ENCODE results near the gene BACH2. TPM values are rescaled to one million over a fixed set of nuclear protein-coding genes. Genes with fewer than 3 reads are reported as not detected.

Gene BACH2
- total RNA-seq, 1 donor from 2014 or later = 88.8 TPM

- Mint-ChIP-seq H3K27ac (peak overlapping the region; percentile 23), H3K4me3 (ENCODE audit: low read depth) (no peak overlapping the region), H3K27me3 (ENCODE audit: low read depth) (no peaks in the 10 kb centered on the region), H3K4me1 (ENCODE audit: low read depth) (peaks cover 69% of the 10 kb centered on the region), H3K9me3 (no peaks in the 10 kb centered on the region), H3K36me3 (ENCODE audit: low read depth) (peaks cover 85% of the 10 kb centered on the region)
- no peak for DNase-seq (ENCODE audit: low spot score)
- intact Hi-C loops (cut with micrococcal nuclease) = no loop called here
Observed at GRCh38 chr6:89989742-89990141, 306.9 kb downstream of the BACH2 start.

GRCh38 chr6:89987830-89988229 lies 308.8 kb downstream of the BACH2 start:
- no peak for DNase-seq (ENCODE audit: low spot score)
- Mint-ChIP-seq H3K36me3 (ENCODE audit: low read depth) (peaks cover 86% of the 10 kb centered on the region), H3K4me1 (ENCODE audit: low read depth) (peaks cover 62% of the 10 kb centered on the region), H3K27me3 (ENCODE audit: low read depth) (no peaks in the 10 kb centered on the region), H3K4me3 (ENCODE audit: low read depth) (no peak overlapping the region), H3K9me3 (no peaks in the 10 kb centered on the region), H3K27ac (peak overlapping the region; percentile 7)
- intact Hi-C loops (cut with micrococcal nuclease) = loop anchor here (2.0 kb wide), 1 partner anchor 35 kb away; no protein-coding TSS in a partner anchor

GRCh38 chr6:89987140-89987539 lies 309.5 kb downstream of the BACH2 start:
- Mint-ChIP-seq H3K4me1 (ENCODE audit: low read depth) (peaks cover 60% of the 10 kb centered on the region), H3K9me3 (no peaks in the 10 kb centered on the region), H3K4me3 (ENCODE audit: low read depth) (no peak overlapping the region), H3K27ac (peak overlapping the region; percentile 77), H3K36me3 (ENCODE audit: low read depth) (peaks cover 83% of the 10 kb centered on the region), H3K27me3 (ENCODE audit: low read depth) (no peaks in the 10 kb centered on the region)
- intact Hi-C loops (cut with micrococcal nuclease) = loop anchor here (2.0 kb wide), 1 partner anchor 34 kb away; no protein-coding TSS in a partner anchor
- no peak for DNase-seq (ENCODE audit: low spot score)

DNA sequence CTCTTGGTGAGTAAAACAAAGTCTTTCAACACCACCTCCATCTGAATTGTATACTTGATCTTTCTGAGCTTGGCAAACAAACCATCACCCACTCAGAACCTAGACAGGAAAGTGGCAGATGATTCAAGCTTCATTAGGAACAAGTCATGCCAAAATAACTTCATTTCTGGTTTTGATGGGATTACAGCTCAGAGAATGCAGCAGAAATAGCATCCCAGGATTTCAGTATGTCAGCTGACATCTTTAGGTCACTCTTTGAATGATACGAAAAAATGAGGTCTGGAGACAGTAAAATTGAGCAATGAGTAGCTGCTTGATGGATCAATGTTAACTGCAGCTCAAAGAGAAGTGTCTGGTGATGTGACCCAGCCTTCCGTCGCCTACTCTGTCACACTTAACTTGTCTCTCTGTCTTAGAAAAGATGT lies 310.0 kb downstream of the BACH2 start:
- no peaks in the 10 kb centered on the region for H3K27me3 Mint-ChIP-seq (ENCODE audit: low read depth)
- H3K4me1 Mint-ChIP-seq (ENCODE audit: low read depth) = peaks cover 62% of the 10 kb centered on the region
- peaks cover 83% of the 10 kb centered on the region for H3K36me3 Mint-ChIP-seq (ENCODE audit: low read depth)
- peak overlapping the region; percentile 77 for H3K27ac Mint-ChIP-seq
- DNase-seq (ENCODE audit: low spot score) = no peak
- no peak overlapping the region for H3K4me3 Mint-ChIP-seq (ENCODE audit: low read depth)
- intact Hi-C loops (cut with micrococcal nuclease) = loop anchor here (2.0 kb wide), 1 partner anchor 34 kb away; no protein-coding TSS in a partner anchor
- no peaks in the 10 kb centered on the region for H3K9me3 Mint-ChIP-seq

DNA sequence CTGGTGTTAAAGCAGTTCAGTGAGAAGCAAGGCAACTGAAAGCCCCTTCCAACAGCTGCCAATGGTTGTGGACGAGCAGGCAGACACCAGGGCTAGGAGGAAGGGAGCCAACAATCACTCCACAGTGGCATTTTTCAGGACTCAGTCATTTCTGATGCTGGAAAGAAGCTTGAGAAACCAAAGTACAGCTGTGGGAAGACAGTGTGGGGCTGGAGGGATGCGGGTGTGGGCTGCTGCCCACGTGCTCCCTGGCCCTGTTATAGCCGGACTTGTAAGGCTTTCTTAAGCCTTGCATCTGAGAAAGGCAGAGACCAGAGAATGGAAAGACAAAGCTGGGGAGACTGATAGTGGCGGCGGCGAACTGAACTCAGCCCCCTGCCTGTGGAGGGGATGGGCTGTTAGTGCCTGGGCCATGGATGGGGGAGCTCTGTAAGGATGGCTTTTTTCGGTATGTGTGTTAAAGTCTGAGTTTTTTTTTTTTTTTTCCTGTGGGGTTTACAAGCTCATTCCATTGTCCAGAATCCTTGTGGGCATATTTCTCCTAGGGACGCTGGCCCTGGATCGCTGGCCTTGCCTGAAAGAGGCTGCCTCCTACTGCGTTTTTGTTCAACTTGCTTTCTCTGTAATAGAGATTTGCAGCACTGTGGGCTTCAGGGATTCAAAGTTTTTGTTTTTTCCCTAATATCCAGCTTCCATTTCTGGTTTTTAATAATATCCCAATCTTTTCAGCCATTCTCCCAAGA lies 310.7 kb downstream of the BACH2 start:
- Mint-ChIP-seq H3K4me3 (ENCODE audit: low read depth) (no peak overlapping the region), H3K9me3 (no peaks in the 10 kb centered on the region), H3K27ac (peak overlapping the region; percentile 53), H3K36me3 (ENCODE audit: low read depth) (peaks cover 81% of the 10 kb centered on the region), H3K4me1 (ENCODE audit: low read depth) (peaks cover 64% of the 10 kb centered on the region), H3K27me3 (ENCODE audit: low read depth) (no peaks in the 10 kb centered on the region)
- intact Hi-C loops (cut with micrococcal nuclease) = loop anchor here (2.0 kb wide), 1 partner anchor 33 kb away; no protein-coding TSS in a partner anchor
- DNase-seq (ENCODE audit: low spot score) = no peak

DNA sequence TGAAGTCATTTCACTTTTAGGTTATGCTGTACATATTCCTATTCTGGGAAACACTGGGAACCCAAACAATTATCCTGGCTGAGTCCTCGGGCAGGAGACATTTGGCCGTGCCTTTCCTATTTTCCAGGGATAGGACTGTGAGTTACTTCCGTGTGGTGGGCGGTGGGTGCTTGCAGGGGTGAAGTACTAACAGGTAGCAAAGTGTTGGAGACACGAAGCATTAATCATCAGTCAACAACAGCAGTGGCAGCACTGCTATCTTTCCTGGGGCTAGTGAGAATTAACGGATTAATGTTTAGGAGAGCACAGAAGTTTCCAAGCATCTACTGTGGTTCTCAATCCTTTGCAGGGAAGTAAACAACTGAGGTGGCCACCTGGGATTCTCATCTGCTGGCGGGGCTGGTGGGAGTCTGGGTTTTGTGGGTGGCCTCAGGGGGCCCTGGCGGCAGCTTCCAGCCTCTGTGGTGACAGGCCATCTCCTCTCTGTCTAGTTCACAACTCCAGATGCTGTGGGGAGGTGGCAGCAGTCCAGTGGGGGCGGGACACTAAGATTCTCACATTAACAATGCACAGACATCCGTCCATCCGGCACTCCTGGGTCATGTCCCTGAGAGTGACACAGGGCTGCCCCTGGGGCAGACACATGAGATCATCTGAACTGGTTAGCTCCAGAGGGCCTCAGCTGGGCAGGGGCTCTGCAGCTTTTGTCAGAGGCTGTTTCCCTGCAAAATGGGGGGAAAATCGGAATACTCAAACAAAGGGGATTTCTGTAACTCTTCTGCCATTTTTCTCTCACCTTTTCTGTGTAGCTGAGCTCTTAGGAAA lies 311.5 kb downstream of the BACH2 start:
- H3K9me3 Mint-ChIP-seq = no peaks in the 10 kb centered on the region
- no peak overlapping the region for H3K4me3 Mint-ChIP-seq (ENCODE audit: low read depth)
- H3K4me1 Mint-ChIP-seq (ENCODE audit: low read depth) = peaks cover 64% of the 10 kb centered on the region
- peaks cover 80% of the 10 kb centered on the region for H3K36me3 Mint-ChIP-seq (ENCODE audit: low read depth)
- intact Hi-C loops (cut with micrococcal nuclease) = no loop called here
- no peak for DNase-seq (ENCODE audit: low spot score)
- peak overlapping the region; percentile 53 for H3K27ac Mint-ChIP-seq
- no peaks in the 10 kb centered on the region for H3K27me3 Mint-ChIP-seq (ENCODE audit: low read depth)

DNA sequence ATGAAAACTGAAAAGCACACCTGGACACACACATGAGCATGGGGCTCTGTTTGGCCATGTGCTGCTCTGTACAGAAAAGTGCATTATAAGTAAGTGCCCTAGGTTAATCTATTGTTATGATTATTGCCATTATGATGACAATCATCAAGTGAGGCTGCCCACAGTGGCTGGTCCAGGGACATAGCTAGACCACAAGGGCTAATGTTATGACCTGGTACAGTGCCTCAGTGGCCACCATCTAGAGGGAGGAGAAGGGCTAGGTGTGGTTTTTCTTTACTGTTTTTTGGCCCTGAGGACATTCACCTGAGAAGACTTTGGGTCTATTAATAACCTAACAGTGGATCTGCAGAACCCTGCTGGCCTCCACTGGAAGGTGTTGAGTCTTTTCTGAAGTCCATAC lies 316.3 kb downstream of the BACH2 start:
- Mint-ChIP-seq H3K27ac (no peak overlapping the region), H3K36me3 (ENCODE audit: low read depth) (peaks cover 50% of the 10 kb centered on the region), H3K4me3 (ENCODE audit: low read depth) (no peak overlapping the region), H3K27me3 (ENCODE audit: low read depth) (no peaks in the 10 kb centered on the region), H3K4me1 (ENCODE audit: low read depth) (peaks cover 26% of the 10 kb centered on the region), H3K9me3 (no peaks in the 10 kb centered on the region)
- intact Hi-C loops (cut with micrococcal nuclease) = no loop called here
- no peak for DNase-seq (ENCODE audit: low spot score)

- intact Hi-C loops (cut with micrococcal nuclease) = loop anchor here (1.0 to 2.0 kb wide), 2 partner anchors 27 to 45 kb away; no protein-coding TSS in a partner anchor
- H3K9me3 Mint-ChIP-seq = no peaks in the 10 kb centered on the region
- H3K27ac Mint-ChIP-seq = no peak overlapping the region
- DNase-seq (ENCODE audit: low spot score) = no peak
- H3K36me3 Mint-ChIP-seq (ENCODE audit: low read depth) = peaks cover 50% of the 10 kb centered on the region
- H3K27me3 Mint-ChIP-seq (ENCODE audit: low read depth) = no peaks in the 10 kb centered on the region
- H3K4me1 Mint-ChIP-seq (ENCODE audit: low read depth) = peaks cover 22% of the 10 kb centered on the region
- H3K4me3 Mint-ChIP-seq (ENCODE audit: low read depth) = no peak overlapping the region
Observed at GRCh38 chr6:89979481-89980119, 317.0 kb downstream of the BACH2 start.

DNA sequence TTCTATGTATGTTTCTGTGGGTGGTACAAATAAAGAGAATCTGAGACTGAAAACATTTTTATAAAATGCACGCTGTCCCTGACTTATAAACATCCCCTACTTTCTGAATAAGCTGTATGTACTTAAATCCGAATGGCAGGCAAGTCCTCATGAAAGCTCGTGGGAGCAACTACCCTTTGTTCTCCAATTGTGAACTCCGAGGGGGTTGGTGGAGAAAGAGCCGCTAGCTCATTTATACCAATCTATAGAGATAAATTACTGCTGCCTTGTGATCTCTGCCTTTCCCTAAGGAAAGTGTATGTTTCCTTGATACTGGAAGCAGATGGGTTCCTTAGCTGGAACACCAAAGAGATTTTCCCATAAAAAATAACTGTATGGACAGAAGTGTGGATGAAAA lies 317.9 kb downstream of the BACH2 start:
- Mint-ChIP-seq H3K4me3 (ENCODE audit: low read depth) (no peak overlapping the region), H3K9me3 (no peaks in the 10 kb centered on the region), H3K36me3 (ENCODE audit: low read depth) (peaks cover 53% of the 10 kb centered on the region), H3K4me1 (ENCODE audit: low read depth) (peaks cover 21% of the 10 kb centered on the region), H3K27me3 (ENCODE audit: low read depth) (no peaks in the 10 kb centered on the region), H3K27ac (no peak overlapping the region)
- intact Hi-C loops (cut with micrococcal nuclease) = loop anchor here (1.0 to 2.0 kb wide), 2 partner anchors 26 to 46 kb away; no protein-coding TSS in a partner anchor
- DNase-seq (ENCODE audit: low spot score) = no peak

GRCh38 chr6:89977808-89978748 lies 318.6 kb downstream of the BACH2 start:
- Mint-ChIP-seq H3K4me1 (ENCODE audit: low read depth) (peaks cover 21% of the 10 kb centered on the region), H3K36me3 (ENCODE audit: low read depth) (peaks cover 57% of the 10 kb centered on the region), H3K27me3 (ENCODE audit: low read depth) (no peaks in the 10 kb centered on the region), H3K4me3 (ENCODE audit: low read depth) (no peak overlapping the region), H3K27ac (no peak overlapping the region), H3K9me3 (no peaks in the 10 kb centered on the region)
- DNase-seq (ENCODE audit: low spot score) = no peak
- intact Hi-C loops (cut with micrococcal nuclease) = loop anchor here (2.0 kb wide), 1 partner anchor 47 kb away; no protein-coding TSS in a partner anchor

DNA sequence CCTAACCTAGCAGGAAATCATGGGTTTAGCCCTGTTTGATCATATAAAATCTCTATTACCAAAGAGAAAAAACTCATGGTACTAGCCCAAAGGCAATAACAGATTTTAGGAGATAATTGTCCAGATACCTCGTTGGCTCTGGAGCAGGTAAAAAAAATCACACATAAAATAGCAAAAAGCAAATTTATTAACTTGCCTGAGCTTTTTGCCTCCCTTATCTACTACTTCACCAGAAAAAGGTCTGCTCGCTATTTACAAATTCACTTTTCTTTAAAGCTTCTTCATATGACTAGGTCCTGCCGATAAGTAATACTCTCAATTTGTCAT lies 320.0 kb downstream of the BACH2 start:
- no peak overlapping the region for H3K4me3 Mint-ChIP-seq (ENCODE audit: low read depth)
- H3K27me3 Mint-ChIP-seq (ENCODE audit: low read depth) = no peaks in the 10 kb centered on the region
- intact Hi-C loops (cut with micrococcal nuclease) = no loop called here
- peaks cover 45% of the 10 kb centered on the region for H3K36me3 Mint-ChIP-seq (ENCODE audit: low read depth)
- DNase-seq (ENCODE audit: low spot score) = no peak
- H3K27ac Mint-ChIP-seq = no peak overlapping the region
- H3K9me3 Mint-ChIP-seq = no peaks in the 10 kb centered on the region
- peaks cover 16% of the 10 kb centered on the region for H3K4me1 Mint-ChIP-seq (ENCODE audit: low read depth)

Data from activated T-helper 2 cell treated with anti-CD3 and anti-CD28 coated beads, Interferon-gamma antibody, Interleukin-2, Interleukin-4, amounts not matched to agents 10 μg/mL and 5 μg/mL and 100 μg/mL, durations not matched to agents 14 hours and 24 hours and 36 hours (primary cell).